Esophagus squamous epithelium (tissue), 5 donors: ENCODE data around the gene LCOR. TPM values are rescaled to one million over a fixed set of nuclear protein-coding genes. Genes with fewer than 3 reads are reported as not detected.

Experiments used
- DNase-seq: peaks from one replicate; lab custom pipeline; 2025; lab: John Stamatoyannopoulos, UW
- H3K27ac ChIP-seq, 4 donors: fragments of 200-600 bp; sonication (generic); one replicate each; pipeline ENCODE4 v1.5.1; 2016 to 2019; ENCODE audit warnings: mild to moderate bottlenecking in 1 of 4
- H3K27me3 ChIP-seq, 4 donors: fragments of 200-600 bp; sonication (generic); 1 replicate in 3 of 4; 2 replicates in 1 of 4; pipeline versions ENCODE4 v1.5.1 to v1.6.0; 2017 to 2021; ENCODE audit warnings: antibody characterized with exemption in 1 of 4
- H3K36me3 ChIP-seq, 3 donors: fragments of 200-600 bp; sonication (generic); one replicate each; pipeline ENCODE4 v1.5.1; 2016 to 2019
- H3K4me1 ChIP-seq, 3 donors: fragments of 200-600 bp; sonication (generic); one replicate each; pipeline ENCODE4 v1.5.1; 2017 to 2019
- H3K4me3 ChIP-seq, 4 donors: fragments of 200-600 bp; sonication (generic); 1 replicate in 3 of 4; 2 replicates in 1 of 4; pipeline ENCODE4 v1.5.1; 2016 to 2019; ENCODE audit warnings: mild to moderate bottlenecking in 2 of 4, moderate library complexity in 1 of 4
- H3K9me3 ChIP-seq, 3 donors: fragments of 200-600 bp; sonication (generic); one replicate each; pipeline ENCODE4 v1.5.1; 2016 to 2019
- CTCF ChIP-seq, 6 experiments: fragments of 450-650 bp in 4 of 6; fragments of 200-600 bp in 2 of 6; sonication (generic) in 2 of 6; IDR thresholded peaks; one replicate each; pipeline ENCODE4 v1.5.1; 2016 to 2019; ENCODE audit warnings: antibody characterized with exemption in 6 of 6, mild to moderate bottlenecking in 4 of 6, moderate library complexity in 4 of 6
- POLR2A ChIP-seq, 4 donors: fragments of 450-650 bp; IDR thresholded peaks; one replicate each; pipeline ENCODE4 v1.6.1; 2017; ENCODE audit warnings: antibody characterized with exemption in 4 of 4, mild to moderate bottlenecking in 4 of 4, moderate library complexity in 3 of 4
- WGBS, 2 donors: methylation state at CpG; one replicate each; pipeline ENCODE4 v1.1.5; 2018; 5-methylcytosine and 5-hydroxymethylcytosine counted together
- intact Hi-C: fragments of 100-400 bp; cut with DNase I; formaldehyde crosslinking; loops from one replicate; pipeline ENCODE4 v1.15.0; 2022
- total RNA-seq, 4 donors: library from RNA; depleted of rRNA; stranded (reverse); fragments of >200 nt; gene quantifications; one replicate each; pipeline ENCODE4 v1.1.0, GENCODE V29; 2016
- donor health status: DM: yes; HTN: yes; CAD: no.

The LCOR gene
- total RNA-seq, 4 donors from 2014 or later: 16.9 to 112 (median 30.4) TPM

- Histone ChIP-seq H3K27ac (peak overlapping the region in 1 of 4 donors; percentile 1), H3K4me3 (no peak overlapping the region), H3K4me1 (peaks cover 0 to 29% (median 8%) of the 10 kb centered on the region in 3 donors), H3K27me3 (no peaks in the 10 kb centered on the region), H3K9me3 (no peaks in the 10 kb centered on the region), H3K36me3 (no peaks in the 10 kb centered on the region)
- TF ChIP-seq POLR2A (IDR thresholded peaks at IDR 0.05) (no peak), CTCF (IDR thresholded peaks at IDR 0.05) (no peak)
- no peak for DNase-seq
- 78% methylated on average over 8 to 13 of the region's 14 CpGs for WGBS, 2 donors
- intact Hi-C loops: loop anchor here (10.0 kb wide), 1 partner anchor 649 kb away; no protein-coding TSS in a partner anchor
Measured at GRCh38 chr10:97023401-97024167, 191.5 kb downstream of the LCOR start.

GRCh38 chr10:97024168-97025073 lies 192.3 kb downstream of the LCOR start:
- H3K4me1 ChIP-seq: peaks cover 0 to 29% (median 8%) of the 10 kb centered on the region in 3 donors
- no peak for DNase-seq
- intact Hi-C loops: loop anchor here (10.0 kb wide), 1 partner anchor 650 kb away; no protein-coding TSS in a partner anchor
- H3K4me3 ChIP-seq: no peak overlapping the region
- peak overlapping the region in 1 of 4 donors; percentile 1 for H3K27ac ChIP-seq
- H3K36me3 ChIP-seq: no peaks in the 10 kb centered on the region
- 34 to 62% methylated on average over 11 to 13 of the region's 13 CpGs for WGBS, 2 donors
- TF ChIP-seq CTCF (IDR thresholded peaks at IDR 0.05): no peak
- no peak for TF ChIP-seq POLR2A (IDR thresholded peaks at IDR 0.05)
- H3K9me3 ChIP-seq: no peaks in the 10 kb centered on the region
- peaks cover 0 to 7% (median 0%) of the 10 kb centered on the region in 4 donors for H3K27me3 ChIP-seq

GRCh38 chr10:97025613-97026242 lies 193.6 kb downstream of the LCOR start:
- DNase-seq: no peak
- Histone ChIP-seq H3K27ac (no peak overlapping the region), H3K27me3 (peaks cover 0 to 12% (median 0%) of the 10 kb centered on the region in 4 donors), H3K4me3 (no peak overlapping the region), H3K9me3 (no peaks in the 10 kb centered on the region), H3K36me3 (no peaks in the 10 kb centered on the region), H3K4me1 (peaks cover 0 to 20% (median 8%) of the 10 kb centered on the region in 3 donors)
- intact Hi-C loops: loop anchor here (10.0 kb wide), 1 partner anchor 651 kb away; no protein-coding TSS in a partner anchor
- TF ChIP-seq CTCF (IDR thresholded peaks at IDR 0.05): peak; percentile 28 to 78 (median 62)
- TF ChIP-seq POLR2A (IDR thresholded peaks at IDR 0.05): no peak
- 66 to 72% methylated on average over 8 to 9 of the region's 9 CpGs for WGBS, 2 donors

GRCh38 chr10:97028126-97028831 lies 196.2 kb downstream of the LCOR start:
- Histone ChIP-seq H3K4me3 (no peak overlapping the region), H3K4me1 (peaks cover 0 to 13% (median 3%) of the 10 kb centered on the region in 3 donors), H3K9me3 (no peaks in the 10 kb centered on the region), H3K27me3 (peaks cover 0 to 22% (median 0%) of the 10 kb centered on the region in 4 donors), H3K36me3 (no peaks in the 10 kb centered on the region), H3K27ac (no peak overlapping the region)
- DNase-seq: no peak
- TF ChIP-seq CTCF (IDR thresholded peaks at IDR 0.05) (no peak), POLR2A (IDR thresholded peaks at IDR 0.05) (no peak)
- WGBS, 2 donors: 73 to 86% methylated on average over 2 of the region's 2 CpGs
- intact Hi-C loops: loop anchor here (10.0 kb wide), 1 partner anchor 653 kb away; no protein-coding TSS in a partner anchor
